Measurements from ENCODE around the gene EIF3I. TPM values are rescaled to one million over a fixed set of nuclear protein-coding genes. Genes with fewer than 3 reads are reported as not detected.

EIF3I gene
- polyA plus RNA-seq, 3 donors, result 126 to 162 (median 151) TPM

GRCh38 chr1:32246888-32247273 is 24.7 kb downstream of the EIF3I start, which contains the start of gene FAM167B:
FAM167B (plus strand) TSS chr1:32247222; CDS start chr1:32247422, 200 bp downstream.
- no peak within 1 kb of the TSS for H3K27ac ChIP-seq (ENCODE audit: low read depth in 1 of 2, low read length in 2 of 2)
- H2AFZ ChIP-seq (ENCODE audit: insufficient read depth, low read depth, low read length, poor library complexity, severe bottlenecking), result peak within 1 kb of the TSS; percentile 70
- peaks cover 9 to 26% of the 10 kb centered on the region in 2 donors for H3K4me1 ChIP-seq (ENCODE audit: control insufficient read depth in 1 of 2, insufficient read depth in 2 of 2, low read length in 2 of 2)
- no peak within 1 kb of the TSS for H3K9ac ChIP-seq (ENCODE audit: insufficient read depth, low read length, poor library complexity, severe bottlenecking)
- Mint-ChIP-seq H3K27ac (peak within 1 kb of the TSS in 3 of 7 donors; percentile 50 to 70 (median 62)), H3K9me3 (peaks cover 0 to 4% (median 2%) of the 10 kb centered on the region in 7 donors), H3K4me3 (peak within 1 kb of the TSS in 1 of 2 donors; percentile 52), H3K27me3 (ENCODE audit: low read depth in 3 of 3) (peaks cover 15 to 38% (median 19%) of the 10 kb centered on the region in 3 donors), H3K36me3 (peaks cover 0 to 2% of the 10 kb centered on the region in 2 donors), H3K4me1 (peaks cover 27% of the 10 kb centered on the region)
- no peak for TF ChIP-seq CTCF (IDR thresholded peaks at IDR 0.05)
- H3K36me3 ChIP-seq (replicated peaks in 1 of 2; ENCODE audit: control insufficient read depth in 1 of 2, insufficient read depth in 2 of 2, low read length in 2 of 2), result no peaks in the 10 kb centered on the region
- no peaks in the 10 kb centered on the region for H4K20me1 ChIP-seq (ENCODE audit: insufficient read depth, low read length)
- no peak within 1 kb of the TSS for H3K4me3 ChIP-seq (replicated peaks in 1 of 3; ENCODE audit: low read depth in 2 of 3, low read length in 3 of 3)
- peaks cover 0 to 15% of the 10 kb centered on the region in 2 donors for H3K27me3 ChIP-seq (ENCODE audit: control insufficient read depth in 2 of 2, insufficient read depth in 2 of 2, low read length in 2 of 2)
- no peak within 1 kb of the TSS for H3K4me2 ChIP-seq (replicated peaks; ENCODE audit: extremely low read depth, low read length, poor library complexity, severe bottlenecking)
- WGBS (ENCODE audit: insufficient coverage), result 92% methylated on average over 2 of the region's 3 CpGs
- no peaks in the 10 kb centered on the region for H3K9me3 ChIP-seq (replicated peaks in 1 of 2; ENCODE audit: control insufficient read depth in 1 of 2, insufficient read depth in 1 of 2, low read length in 2 of 2)
- intact Hi-C loops (cut with micrococcal nuclease), result no loop called here
- no peaks in the 10 kb centered on the region for H3K79me2 ChIP-seq (ENCODE audit: insufficient read depth, low read length)
- DNase-seq, result no peak

GRCh38 chr1:32247452-32247851 is 25.2 kb downstream of the EIF3I start:
- intact Hi-C loops (cut with micrococcal nuclease), result no loop called here
- TF ChIP-seq CTCF (IDR thresholded peaks at IDR 0.05), result no peak
- peaks cover 0 to 15% of the 10 kb centered on the region in 2 donors for H3K27me3 ChIP-seq (ENCODE audit: control insufficient read depth in 2 of 2, insufficient read depth in 2 of 2, low read length in 2 of 2)
- no peaks in the 10 kb centered on the region for H4K20me1 ChIP-seq (ENCODE audit: insufficient read depth, low read length)
- Mint-ChIP-seq H3K36me3 (peaks cover 0 to 2% of the 10 kb centered on the region in 2 donors), H3K27me3 (ENCODE audit: low read depth in 3 of 3) (peaks cover 13 to 35% (median 19%) of the 10 kb centered on the region in 3 donors), H3K9me3 (peaks cover 0 to 4% (median 0%) of the 10 kb centered on the region in 7 donors), H3K4me1 (peaks cover 28% of the 10 kb centered on the region), H3K4me3 (no peak overlapping the region), H3K27ac (peak overlapping the region in 2 of 7 donors; percentile 5 to 50)
- H3K36me3 ChIP-seq (replicated peaks in 1 of 2; ENCODE audit: control insufficient read depth in 1 of 2, insufficient read depth in 2 of 2, low read length in 2 of 2), result no peaks in the 10 kb centered on the region
- H3K4me3 ChIP-seq (replicated peaks in 1 of 3; ENCODE audit: low read depth in 2 of 3, low read length in 3 of 3), result no peak overlapping the region
- H3K9me3 ChIP-seq (replicated peaks in 1 of 2; ENCODE audit: control insufficient read depth in 1 of 2, insufficient read depth in 1 of 2, low read length in 2 of 2), result no peaks in the 10 kb centered on the region
- no peak overlapping the region for H3K9ac ChIP-seq (ENCODE audit: insufficient read depth, low read length, poor library complexity, severe bottlenecking)
- H3K27ac ChIP-seq (ENCODE audit: low read depth in 1 of 2, low read length in 2 of 2), result no peak overlapping the region
- H3K79me2 ChIP-seq (ENCODE audit: insufficient read depth, low read length), result no peaks in the 10 kb centered on the region
- no peak for DNase-seq
- WGBS (ENCODE audit: insufficient coverage), result 93% methylated on average over 7 of the region's 12 CpGs
- H2AFZ ChIP-seq (ENCODE audit: insufficient read depth, low read depth, low read length, poor library complexity, severe bottlenecking), result no peak overlapping the region
- H3K4me2 ChIP-seq (replicated peaks; ENCODE audit: extremely low read depth, low read length, poor library complexity, severe bottlenecking), result no peak overlapping the region
- peaks cover 13 to 26% of the 10 kb centered on the region in 2 donors for H3K4me1 ChIP-seq (ENCODE audit: control insufficient read depth in 1 of 2, insufficient read depth in 2 of 2, low read length in 2 of 2)

Measured in CD14-positive monocyte (primary cell).